ENCODE measurements around the gene FASTKD2.

DNA sequence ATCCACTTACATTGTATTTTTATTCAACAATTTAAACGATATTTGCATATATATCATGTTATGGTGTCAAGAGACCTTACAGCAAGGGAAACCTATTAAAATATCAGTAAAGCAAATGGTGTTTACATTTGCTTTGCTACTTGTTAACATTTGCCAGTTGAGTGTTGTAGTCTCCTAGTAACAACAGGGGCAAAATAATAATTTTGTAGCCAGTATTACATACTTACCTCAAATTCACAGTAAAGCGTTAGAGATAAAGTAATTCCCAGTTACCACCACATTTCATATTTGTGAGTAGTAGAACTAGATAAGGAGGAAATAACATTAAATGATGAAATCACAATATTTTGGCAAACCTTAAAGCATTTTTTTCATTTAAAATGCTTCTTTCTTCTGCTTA lies 71.3 kb downstream of the FASTKD2 start:
- TF ChIP-seq CTCF (conservative IDR thresholded peaks at IDR 0.05; ENCODE audit: low read length) (no peak), EZH2phosphoT487 (IDR thresholded peaks at IDR 0.05; ENCODE audit: borderline replicate concordance) (no peak)

Measured in Loucy (cell line).